IMR-90 (cell line): Measurements from ENCODE around the gene ITGA1. TPM values are rescaled to one million over a fixed set of nuclear protein-coding genes. Genes with fewer than 3 reads are reported as not detected.

Experiments
- ATAC-seq: fragments of 200-7000 bp; cut with Tn5 transposase; 2 replicates; pipeline ENCODE4 v1.9.1; 2020; ENCODE audit warnings: low read depth, mild to moderate bottlenecking, moderate library complexity
- BruUV-seq: library from RNA; stranded (reverse); fragments of 400-500 nt; replicated peaks from 2 replicates; lab custom pipeline; 2021; lab: Mats Ljungman, UMichigan
- CTCF ChIA-PET: fragments of 300-600 bp; formaldehyde crosslinking; extraction: SDS; loops from one replicate; lab custom pipeline; 2021; ENCODE audit warnings: antibody characterized with exemption; lab: Yijun Ruan, JAX
- POLR2A ChIA-PET: fragments of 300-600 bp; sonication (Branson Sonifier 250); formaldehyde crosslinking; loops from one replicate; lab custom pipeline; 2022; ENCODE audit warnings: antibody characterized with exemption; ENCODE audit not compliant: unreplicated experiment; lab: Charles Lee
- DNase-seq: peaks from one replicate; pipeline ENCODE4 v3.0.0; 2013
- H2AFZ ChIP-seq: replicated peaks from 2 replicates; pipeline ENCODE3; 2013; ENCODE audit warnings: low read length, mild to moderate bottlenecking; ENCODE audit not compliant: poor library complexity
- H2AK5ac ChIP-seq: 2 replicates; pipeline ENCODE4 v1.6.1; 2013; ENCODE audit warnings: low read depth, low read length, inconsistent platforms
- H2AK9ac ChIP-seq: replicated peaks from 2 replicates; pipeline ENCODE3; 2013; ENCODE audit warnings: mild to moderate bottlenecking, low read depth, low read length, moderate library complexity; ENCODE audit not compliant: poor library complexity
- H2BK120ac ChIP-seq: 2 replicates; pipeline ENCODE4 v1.6.1; 2013; ENCODE audit warnings: low read depth, low read length, inconsistent platforms
- H2BK15ac ChIP-seq: 3 replicates; pipeline ENCODE4 v1.6.1; 2013; ENCODE audit warnings: low read depth, low read length, inconsistent platforms
- H2BK20ac ChIP-seq: 2 replicates; pipeline ENCODE4 v1.6.1; 2013; ENCODE audit warnings: low read depth, mild to moderate bottlenecking, inconsistent platforms, low read length, moderate library complexity
- H2BK5ac ChIP-seq: 2 replicates; pipeline ENCODE4 v1.6.1; 2013; ENCODE audit warnings: mild to moderate bottlenecking, low read depth, low read length, inconsistent platforms; ENCODE audit not compliant: poor library complexity, severe bottlenecking
- H3K14ac ChIP-seq: replicated peaks from 2 replicates; pipeline ENCODE4 v1.6.1; 2013; ENCODE audit warnings: low read depth, low read length, inconsistent platforms
- H3K18ac ChIP-seq: 2 replicates; pipeline ENCODE4 v1.6.1; 2013; ENCODE audit warnings: low read depth, low read length, control low read depth
- H3K23ac ChIP-seq: 2 replicates; pipeline ENCODE4 v1.6.1; 2013; ENCODE audit warnings: low read depth, low read length, inconsistent platforms
- H3K27ac ChIP-seq: 2 replicates; pipeline ENCODE4 v1.5.1; 2013; ENCODE audit warnings: mild to moderate bottlenecking, control low read depth, low read length; ENCODE audit not compliant: insufficient read depth
- H3K27me3 ChIP-seq: 2 replicates; pipeline ENCODE4 v1.6.1; 2013; ENCODE audit warnings: low read length; ENCODE audit not compliant: control insufficient read depth, insufficient read depth
- H3K36me3 ChIP-seq: 2 replicates; pipeline ENCODE4 v1.6.1; 2013; ENCODE audit warnings: low read length, mixed read lengths; ENCODE audit not compliant: control insufficient read depth, insufficient read depth
- H3K4ac ChIP-seq: 2 replicates; pipeline ENCODE4 v1.6.1; 2013; ENCODE audit warnings: low read depth, low read length, inconsistent platforms
- H3K4me1 ChIP-seq: 2 replicates; pipeline ENCODE4 v1.6.1; 2013; ENCODE audit warnings: low read length, mixed read lengths; ENCODE audit not compliant: control insufficient read depth, insufficient read depth
- H3K4me2 ChIP-seq: 2 replicates; pipeline ENCODE4 v1.6.1; 2013; ENCODE audit warnings: low read depth, mild to moderate bottlenecking, control low read depth, low read length, moderate library complexity
- H3K4me3 ChIP-seq: 2 replicates; pipeline ENCODE4 v1.5.1; 2013; ENCODE audit warnings: low read depth, mild to moderate bottlenecking, control low read depth, low read length, moderate library complexity; ENCODE audit not compliant: insufficient read depth
- H3K56ac ChIP-seq: 2 replicates; pipeline ENCODE4 v1.6.1; 2013; ENCODE audit warnings: low read length, inconsistent platforms; ENCODE audit not compliant: insufficient read depth; ENCODE audit errors: extremely low read depth
- H3K79me1 ChIP-seq, 2 experiments: 2 replicates each; pipeline ENCODE4 v1.6.1; 2013; ENCODE audit warnings: low read length in 2 of 2, inconsistent platforms in 1 of 2, low read depth in 1 of 2
- H3K9ac ChIP-seq: 2 replicates; pipeline ENCODE4 v1.6.1; 2013; ENCODE audit warnings: low read depth, low read length, control low read depth
- H3K9me1 ChIP-seq: 2 replicates; pipeline ENCODE4 v1.6.1; 2013; ENCODE audit warnings: low read length, inconsistent platforms; ENCODE audit not compliant: insufficient read depth
- H3K9me3 ChIP-seq: 2 replicates; pipeline ENCODE4 v1.6.1; 2013; ENCODE audit warnings: low read length; ENCODE audit not compliant: control insufficient read depth, insufficient read depth
- H4K20me1 ChIP-seq: 2 replicates; pipeline ENCODE4 v1.6.1; 2013; ENCODE audit warnings: low read length, inconsistent platforms; ENCODE audit not compliant: insufficient read depth
- H4K5ac ChIP-seq: 2 replicates; pipeline ENCODE4 v1.6.1; 2013; ENCODE audit warnings: mild to moderate bottlenecking, low read depth, low read length, control low read depth
- H4K8ac ChIP-seq, 2 experiments: 2 replicates each; pipeline ENCODE4 v1.6.1; 2013; ENCODE audit warnings: low read depth in 2 of 2, low read length in 2 of 2, control low read depth in 1 of 2, inconsistent platforms in 1 of 2
- H4K91ac ChIP-seq: 2 replicates; pipeline ENCODE4 v1.6.1; 2013; ENCODE audit warnings: low read depth, low read length, inconsistent platforms; ENCODE audit not compliant: insufficient read depth
- POLR2A ChIP-seq: IDR thresholded peaks from 2 replicates; pipeline ENCODE4 v1.6.1; 2012; ENCODE audit warnings: mild to moderate bottlenecking, low read depth, low read length
- WGBS, 2 experiments: methylation state at CpG; one replicate each; pipeline versions ENCODE4 v1.1.5 to v1.1.7; 2013; ENCODE audit warnings: missing lambda C conversion rate in 2 of 2; ENCODE audit not compliant: insufficient read length in 1 of 2; ENCODE audit errors: extremely low coverage in 2 of 2; 5-methylcytosine and 5-hydroxymethylcytosine counted together
- dilution Hi-C: fragments of 300-500 bp; cut with HindIII; formaldehyde crosslinking; loops from one replicate; pipeline ENCODE4 v1.14.3; 2018; ENCODE audit warnings: low sequenced_read_pairs; ENCODE audit not compliant: unreplicated experiment
- in situ Hi-C: fragments of 300-500 bp; cut with MboI; formaldehyde crosslinking; loops from 3 replicates; pipeline ENCODE4 v1.14.3; 2019; ENCODE audit warnings: low sequenced_read_pairs, inconsistent platforms, mixed read lengths
- intact Hi-C: fragments of 100-400 bp; cut with micrococcal nuclease; formaldehyde crosslinking; loops from 2 replicates; pipeline ENCODE4 v1.10.0; 2022
- polyA plus RNA-seq, 3 experiments: library from polyadenylated mRNA; depleted of rRNA; stranded (reverse); fragments of >200 nt; gene quantifications; 2 replicates each; pipeline ENCODE4 v1.2.3, GENCODE V29; 2012; ENCODE audit warnings: low replicate concordance in 1 of 3
- total RNA-seq: library from RNA; depleted of rRNA; stranded (reverse); fragments of >200 nt; gene quantifications from 2 replicates; pipeline ENCODE4 v1.2.3, GENCODE V29; 2012

The ITGA1 gene
- total and polyA plus RNA-seq, 2 of the 4 experiments (the other 2 are of a cell fraction) = 22.3 to 95.2 TPM

DNA sequence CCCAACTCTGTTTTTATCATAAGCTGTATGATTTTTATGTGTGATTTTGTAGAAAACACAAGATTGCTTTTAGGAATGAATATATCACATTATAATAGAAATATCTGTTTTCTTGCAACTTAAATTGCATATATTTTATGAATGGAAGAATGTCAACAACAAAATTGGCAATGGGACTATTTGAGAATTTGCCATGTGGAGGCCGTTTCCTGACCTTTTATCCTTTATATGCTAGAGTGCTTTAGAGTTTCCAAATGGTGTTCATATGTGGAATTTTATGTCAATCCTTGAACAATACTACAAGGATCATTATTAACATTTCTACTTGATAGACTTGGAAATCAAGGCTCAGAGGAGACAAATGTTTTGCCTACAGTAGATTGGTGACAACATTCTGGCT lies 34.2 kb downstream of the ITGA1 start:
- H4K8ac ChIP-seq = no peak overlapping the region
- no peak overlapping the region for H3K56ac ChIP-seq
- H4K5ac ChIP-seq = no peak overlapping the region
- H2AK9ac ChIP-seq = no peak overlapping the region
- H3K27ac ChIP-seq = no peak overlapping the region
- no peak overlapping the region for H3K14ac ChIP-seq
- H3K27me3 ChIP-seq = no peaks in the 10 kb centered on the region
- H2AFZ ChIP-seq = no peak overlapping the region
- 0 out of 2 replicates have a peak, but pooled peaks cover 6% of the 10 kb centered on the region for H4K20me1 ChIP-seq
- ChIA-PET POLR2A (no interaction called here), CTCF (no interaction called here)
- H3K9me1 ChIP-seq = peaks cover 4% of the 10 kb centered on the region; the same call in 1 of the 2 replicates
- H3K9me3 ChIP-seq = no peaks in the 10 kb centered on the region
- dilution Hi-C loops = no loop called here
- DNase-seq (no peak), ATAC-seq (no peak)
- in situ Hi-C loops = no loop called here
- no peak overlapping the region for H3K4me3 ChIP-seq
- no peak overlapping the region for H2BK20ac ChIP-seq
- no peak overlapping the region for H2BK5ac ChIP-seq
- no TSS peak for BruUV-seq
- intact Hi-C loops = no loop called here
- no peak overlapping the region for H3K23ac ChIP-seq
- H2BK15ac ChIP-seq = no peak overlapping the region
- WGBS, 2 experiments = no CpG with 5 or more reads among the region's 1 CpG
- no peak overlapping the region for H2AK5ac ChIP-seq
- H2BK120ac ChIP-seq = no peak overlapping the region
- H3K18ac ChIP-seq = no peak overlapping the region
- H4K91ac ChIP-seq = no peak overlapping the region
- H3K36me3 ChIP-seq = peaks cover 2% of the 10 kb centered on the region
- H3K4ac ChIP-seq = no peak overlapping the region
- peaks cover 5% of the 10 kb centered on the region for H3K4me1 ChIP-seq
- no peak for TF ChIP-seq POLR2A
- peak overlapping the region; percentile 41; the same call in 1 of the 2 replicates for H3K4me2 ChIP-seq
- no peak overlapping the region for H3K9ac ChIP-seq
- peaks cover 3 to 57% of the 10 kb centered on the region in 2 experiments for H3K79me1 ChIP-seq
